ENCODE results near the gene TIMM17A.
"Not testable (repeated sequence)": the region's sequence is repeated elsewhere in the genome, so short reads cannot be mapped to it uniquely, and the experiment has no call there.

Gene TIMM17A

GRCh38 chr1:201941420-201942128 lies 13.7 kb upstream of the TIMM17A start:
- DNase-seq: peak; percentile 10

GRCh38 chr1:201942129-201942495 lies 13.2 kb upstream of the TIMM17A start:
- DNase-seq: no peak

GRCh38 chr1:201944002-201944401 lies 11.3 kb upstream of the TIMM17A start:
- DNase-seq: no peak

GRCh38 chr1:201944639-201945038 lies 10.7 kb upstream of the TIMM17A start:
- DNase-seq: no peak

DNA sequence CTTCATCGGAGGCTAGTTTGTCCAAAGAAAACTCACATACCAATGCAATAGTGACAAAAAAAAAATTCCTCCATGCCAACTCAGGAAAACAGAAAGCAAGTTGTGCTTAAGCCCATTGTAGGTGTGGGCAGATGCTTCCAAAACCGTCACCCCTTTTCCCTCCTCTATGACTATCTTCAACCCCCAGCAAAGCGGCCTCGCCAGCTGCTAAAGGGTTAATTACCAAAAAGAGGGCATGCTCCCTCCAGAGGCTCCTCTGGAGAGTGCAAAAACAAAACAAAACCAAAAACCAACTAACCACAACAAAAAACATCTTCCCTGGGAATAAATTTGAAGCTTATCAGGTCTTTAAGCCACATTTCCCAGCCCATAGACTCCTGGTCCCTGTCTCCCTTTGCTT lies 10.1 kb upstream of the TIMM17A start:
- no peak for DNase-seq

DNA sequence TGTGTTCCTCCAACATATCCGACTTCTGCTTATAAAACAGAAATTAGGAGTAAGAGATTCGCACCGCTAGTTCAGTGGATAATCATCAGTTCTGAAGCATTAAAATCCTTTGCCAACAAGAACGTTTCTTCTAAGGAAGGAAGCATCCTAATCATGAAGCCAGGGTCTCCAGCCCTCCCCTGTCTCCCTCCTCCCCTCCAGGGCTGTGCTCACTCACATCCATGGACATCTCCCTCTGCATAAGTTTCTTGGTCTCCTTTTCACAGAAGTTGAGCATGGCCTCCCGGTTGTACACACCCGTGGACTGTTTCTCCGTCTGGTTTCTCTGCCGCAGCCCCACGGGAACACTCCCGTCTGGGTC lies 9.5 kb upstream of the TIMM17A start:
- no peak for DNase-seq

DNA sequence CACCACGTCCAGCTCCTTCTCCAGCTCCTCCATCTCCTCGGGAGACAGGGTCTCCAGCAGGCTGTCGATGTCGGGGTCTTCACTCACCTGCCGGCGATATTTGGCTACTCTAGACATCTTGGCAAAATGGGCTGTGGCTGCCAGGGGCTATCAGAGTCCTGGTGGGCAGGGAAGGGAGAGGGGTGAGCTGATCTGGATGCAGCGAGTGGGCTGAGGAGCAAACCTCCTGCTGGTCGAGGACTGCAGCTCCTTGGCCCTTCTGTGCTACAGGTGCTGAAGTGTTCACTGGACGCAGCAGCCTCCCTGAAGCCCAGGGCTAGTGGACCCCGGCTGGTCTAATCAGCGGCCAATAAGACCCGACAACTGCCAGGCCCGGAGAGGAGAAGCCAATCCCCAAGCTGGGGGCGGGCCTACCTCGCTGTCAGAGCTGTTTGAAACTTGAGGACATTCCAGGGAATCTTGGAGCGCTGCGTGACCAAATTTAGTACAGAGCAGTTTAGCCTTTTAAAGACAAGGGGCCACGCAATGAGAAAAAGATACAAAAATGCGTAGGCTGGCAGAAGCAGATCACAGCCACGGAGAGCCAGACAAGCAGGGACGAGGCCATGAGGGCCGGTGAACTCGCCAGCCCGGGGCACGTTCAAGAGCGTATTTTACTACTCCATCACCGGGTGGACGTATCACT lies 8.9 kb upstream of the TIMM17A start, which contains the start of gene LMOD1:
Gene LMOD1 (minus strand): TSS at position 325 of the 685 bp plus-strand sequence. CDS start 208 bp downstream, at position 117.
- DNase-seq: peak; percentile 24

DNA sequence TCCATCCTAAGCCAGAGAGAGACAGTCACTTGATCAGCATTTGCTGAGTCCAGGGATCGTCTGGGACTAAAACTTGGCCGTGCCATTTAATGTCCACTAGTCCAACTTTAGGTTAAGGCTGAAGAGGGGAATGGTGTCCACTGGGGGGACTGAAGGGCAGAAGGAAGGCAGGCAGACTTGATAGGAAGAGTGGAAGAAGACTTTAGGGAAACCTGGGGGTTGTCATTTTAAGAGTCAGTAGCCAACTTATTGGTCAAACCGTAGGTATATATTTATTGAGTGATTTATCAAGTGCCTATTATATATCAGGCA lies 7.7 kb upstream of the TIMM17A start:
- DNase-seq: no peak

DNA sequence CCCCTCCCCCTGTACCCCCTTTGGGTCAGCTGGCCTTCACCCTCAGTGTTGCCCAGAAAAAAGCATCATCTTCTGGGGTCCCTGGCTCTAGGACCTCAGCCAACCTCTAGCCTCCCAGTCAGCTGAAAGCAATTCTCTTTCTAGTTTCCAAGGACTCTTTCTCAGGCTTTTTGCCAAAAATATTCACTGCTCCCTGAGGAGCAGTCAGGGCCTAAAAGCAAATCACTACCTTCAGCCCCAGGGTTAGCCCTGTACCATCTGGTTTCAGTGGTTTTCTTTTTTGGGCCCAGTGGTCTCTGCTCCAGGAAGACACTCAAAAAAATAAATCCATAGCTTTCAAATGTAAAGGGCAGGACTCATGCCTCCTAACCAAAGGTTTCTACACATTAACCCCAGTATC lies 5.8 kb upstream of the TIMM17A start:
- DNase-seq: no peak

DNA sequence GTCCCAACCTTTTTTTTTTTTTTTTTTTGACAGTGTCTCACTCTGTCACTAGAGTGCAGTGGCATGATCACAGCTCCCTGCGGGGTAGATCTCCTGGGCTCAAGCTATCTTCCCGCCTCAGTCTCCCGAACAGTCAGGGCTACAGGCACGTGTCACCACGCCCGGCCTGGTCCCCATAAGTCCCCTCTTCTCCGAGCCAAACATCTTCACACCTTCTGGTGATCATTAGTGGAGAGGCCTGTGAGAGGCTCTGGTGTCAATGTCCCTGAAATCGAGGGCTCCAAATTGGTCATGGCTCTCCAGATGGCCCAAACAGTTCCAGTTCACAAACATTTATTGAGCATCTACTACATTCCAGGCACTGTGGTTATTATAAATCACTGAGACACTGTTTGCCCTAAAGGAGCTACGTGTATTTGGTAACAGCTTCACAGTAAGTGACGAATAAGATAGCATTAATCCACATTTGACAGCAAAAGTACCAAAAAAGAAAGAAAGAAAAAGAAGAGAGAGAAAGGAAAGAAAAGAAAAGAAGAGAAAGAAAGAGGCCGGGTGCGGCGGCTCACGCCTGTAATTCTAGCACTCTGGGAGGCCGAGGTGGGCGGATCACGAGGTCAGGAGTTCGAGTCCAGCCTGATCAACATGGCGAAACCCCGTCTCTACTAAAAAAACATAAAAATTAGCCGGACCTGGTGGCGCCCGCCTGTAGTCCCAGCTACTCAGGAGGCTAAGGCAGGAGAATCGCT lies 867 bp upstream of the TIMM17A start:
- DNase-seq: no peak

DNA sequence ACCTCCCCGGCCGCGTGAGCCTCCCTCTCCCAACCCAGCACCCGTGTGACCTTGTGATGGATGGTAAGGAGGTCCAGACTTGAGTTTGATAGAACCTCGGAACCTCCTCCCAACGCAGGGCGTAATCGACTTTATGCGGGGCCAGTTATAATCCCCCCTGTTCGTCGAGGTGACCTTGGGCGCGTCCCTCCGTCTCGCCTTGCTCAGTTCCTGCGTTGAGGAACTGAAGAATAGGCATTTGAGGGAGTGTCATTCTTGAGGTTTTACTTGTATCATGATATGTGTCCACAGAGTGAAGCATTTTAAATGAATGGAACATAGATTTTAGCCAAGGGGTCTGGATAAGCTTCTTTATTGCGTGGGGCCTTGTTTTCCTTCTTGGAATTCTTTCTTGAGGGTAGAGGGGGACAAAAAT lies 433 bp downstream of the TIMM17A start:
- no peak for DNase-seq

GRCh38 chr1:201958348-201958747 lies 3.0 kb downstream of the TIMM17A start:
- no peak for DNase-seq

- not testable (repeated sequence) for DNase-seq
Measured at GRCh38 chr1:201962382-201962781, 7.1 kb downstream of the TIMM17A start.

DNA sequence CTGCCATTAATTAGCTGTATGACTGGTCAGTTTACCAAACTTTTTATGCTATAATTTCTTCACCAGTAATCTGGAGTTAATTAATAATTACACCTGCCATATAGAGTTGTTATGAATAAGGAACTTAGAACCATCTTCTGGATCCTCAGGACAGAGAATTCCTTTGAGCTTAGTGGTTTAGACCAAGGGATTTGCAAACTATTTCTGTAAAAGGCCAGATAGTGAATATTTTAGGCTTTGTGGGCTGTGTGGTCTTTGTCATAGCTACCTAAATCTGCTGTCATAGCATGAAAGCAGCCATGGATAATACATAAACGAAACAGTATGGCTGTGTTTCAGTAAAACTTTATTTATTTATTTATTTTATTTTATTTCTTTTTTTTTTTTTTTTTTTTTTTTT lies 9.0 kb downstream of the TIMM17A start:
- no peak for DNase-seq

- no peak for DNase-seq
Measured at GRCh38 chr1:201966171-201966570, 10.9 kb downstream of the TIMM17A start.

GRCh38 chr1:201968202-201968925 lies 13.1 kb downstream of the TIMM17A start:
- DNase-seq: no peak

GRCh38 chr1:201970334-201971159 lies 15.2 kb downstream of the TIMM17A start:
- DNase-seq: no peak

DNA sequence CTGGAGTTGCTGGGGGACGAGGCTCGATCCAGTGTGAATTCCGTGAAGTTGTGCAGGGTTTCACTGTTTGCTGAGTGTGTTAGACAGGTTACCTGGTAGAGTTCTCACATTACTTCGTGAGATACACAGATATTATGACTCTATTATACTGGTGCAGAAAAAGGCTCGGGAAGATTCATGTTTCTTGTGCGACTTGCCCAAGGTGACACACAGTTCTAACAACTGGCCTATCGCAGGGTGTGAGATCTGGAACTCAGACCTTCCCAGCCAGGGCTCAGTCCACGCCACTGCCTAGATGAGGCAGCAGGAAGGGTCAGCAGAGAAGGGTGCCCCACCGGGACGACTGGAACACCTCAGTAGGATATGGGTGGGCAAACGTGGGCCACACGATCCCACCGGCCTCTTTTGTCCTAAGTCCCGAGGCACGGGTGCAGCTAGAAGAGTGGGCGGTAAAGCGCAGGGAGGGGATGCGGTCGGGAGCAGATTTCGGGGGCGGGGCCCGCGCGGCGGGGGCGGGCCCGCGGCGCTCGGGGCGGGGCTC lies 26.8 kb downstream of the TIMM17A start:
- DNase-seq: no peak

- DNase-seq: no peak
Measured at GRCh38 chr1:201982623-201983379, 27.5 kb downstream of the TIMM17A start, which contains the start of gene RNPEP. Gene RNPEP (plus strand): TSS chr1:201982648. CDS start chr1:201982667, 19 bp downstream.

- DNase-seq: no peak
Measured at GRCh38 chr1:201983380-201983805, 28.1 kb downstream of the TIMM17A start.

DNA sequence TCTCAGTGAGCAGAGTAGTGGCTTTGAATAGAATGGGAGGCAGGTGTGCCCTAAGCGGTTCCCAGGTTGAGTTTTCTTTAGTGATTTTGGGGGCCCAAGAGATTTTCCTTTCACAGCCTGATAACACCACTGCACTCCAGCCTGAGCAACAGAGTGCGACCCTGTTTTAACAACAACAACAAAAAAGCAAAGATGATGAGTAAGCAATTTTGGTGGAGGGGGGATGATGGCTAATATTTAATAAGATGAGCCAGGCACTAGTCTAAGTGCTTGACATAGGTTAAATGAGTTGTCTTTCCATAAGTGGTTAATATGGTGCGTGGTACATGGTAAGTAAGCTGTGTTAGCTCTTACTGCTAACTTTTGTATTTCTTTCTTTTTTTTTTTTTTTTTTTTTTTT lies 29.1 kb downstream of the TIMM17A start:
- DNase-seq: no peak
